HG03565 (cell line): ENCODE measurements around the gene ZNF414.
"Not testable (repeated sequence)": the region's sequence is repeated elsewhere in the genome, so short reads cannot be mapped to it uniquely, and the experiment has no call there.

Source experiments
- ATAC-seq: cut with Tn5 transposase; IDR thresholded peaks from one replicate; pipeline ENCODE4 v1.9.1; 2021; ENCODE audit warnings: mild to moderate bottlenecking, moderate library complexity; ENCODE audit not compliant: unreplicated experiment

ZNF414 gene

GRCh38 chr19:8518536-8518935 lies 4.6 kb upstream of the ZNF414 start:
- ATAC-seq: no peak

- no peak for ATAC-seq
Observed at GRCh38 chr19:8517551-8518442, 3.8 kb upstream of the ZNF414 start.

- ATAC-seq: no peak
Observed at GRCh38 chr19:8515317-8515716, 1.4 kb upstream of the ZNF414 start.

- ATAC-seq: not testable (repeated sequence)
Observed at GRCh38 chr19:8514505-8515009, 590 bp upstream of the ZNF414 start.

- no peak for ATAC-seq
Observed at GRCh38 chr19:8513036-8513686, 806 bp downstream of the ZNF414 start.

GRCh38 chr19:8512115-8512967 lies 1.6 kb downstream of the ZNF414 start:
- ATAC-seq: no peak

- ATAC-seq: no peak
Observed at GRCh38 chr19:8511573-8512101, 2.3 kb downstream of the ZNF414 start.

GRCh38 chr19:8510589-8511115 lies 3.3 kb downstream of the ZNF414 start:
- ATAC-seq: no peak

- ATAC-seq: no peak
Observed at GRCh38 chr19:8506402-8506957, 7.5 kb downstream of the ZNF414 start.

GRCh38 chr19:8505680-8506401 lies 8.1 kb downstream of the ZNF414 start:
- no peak for ATAC-seq

GRCh38 chr19:8504919-8505318 lies 9.0 kb downstream of the ZNF414 start:
- no peak for ATAC-seq

GRCh38 chr19:8504171-8504570 lies 9.8 kb downstream of the ZNF414 start:
- ATAC-seq: no peak

- ATAC-seq: no peak
Observed at GRCh38 chr19:8503510-8503909, 10.5 kb downstream of the ZNF414 start.

- no peak for ATAC-seq
Observed at GRCh38 chr19:8501981-8502380, 12.0 kb downstream of the ZNF414 start.

GRCh38 chr19:8501516-8501915 lies 12.5 kb downstream of the ZNF414 start:
- no peak for ATAC-seq

- no peak for ATAC-seq
Observed at GRCh38 chr19:8500158-8500557, 13.8 kb downstream of the ZNF414 start.

GRCh38 chr19:8499048-8499833 lies 14.7 kb downstream of the ZNF414 start:
- no peak for ATAC-seq

GRCh38 chr19:8498295-8498694 lies 15.7 kb downstream of the ZNF414 start:
- no peak for ATAC-seq

- no peak for ATAC-seq
Observed at GRCh38 chr19:8494158-8494557, 19.8 kb downstream of the ZNF414 start.
